Ovary (tissue), 10 donors: ENCODE data around the gene ARL5C. TPM values are rescaled to one million over a fixed set of nuclear protein-coding genes. Genes with fewer than 3 reads are reported as not detected.

Experiments used
- DNase-seq, 5 donors: peaks; one replicate each; pipeline ENCODE4 v3.0.0-alpha.2; 2019 to 2020
- H3K27ac ChIP-seq, 2 donors: fragments of 200-600 bp; one replicate each; pipeline versions ENCODE4 v1.5.1 to v1.8.0; 2019 to 2022
- H3K27me3 ChIP-seq: fragments of 200-600 bp; one replicate; pipeline ENCODE4 v1.8.0; 2022
- H3K36me3 ChIP-seq: fragments of 200-600 bp; sonication (generic); one replicate; pipeline ENCODE4 v1.5.1; 2019
- H3K4me1 ChIP-seq: one replicate; pipeline ENCODE4 v1.8.1; 2013; ENCODE audit warnings: mild to moderate bottlenecking, moderate library complexity; ENCODE audit not compliant: insufficient read depth
- H3K4me3 ChIP-seq: fragments of 200-600 bp; sonication (generic); one replicate; pipeline ENCODE4 v1.5.1; 2017
- H3K9me3 ChIP-seq, 2 donors: fragments of 200-600 bp in 1 of 2; sonication (generic) in 1 of 2; one replicate each; pipeline versions ENCODE4 v1.5.1 to v1.8.1; 2013 to 2019; ENCODE audit warnings: mild to moderate bottlenecking in 1 of 2, moderate library complexity in 1 of 2
- EP300 ChIP-seq: sonication (generic); formaldehyde crosslinking; IDR thresholded peaks from one replicate; pipeline ENCODE4 v1.6.1; 2017; ENCODE audit warnings: antibody characterized with exemption
- POLR2A ChIP-seq: fragments of 450-650 bp; IDR thresholded peaks from one replicate; pipeline ENCODE4 v1.6.1; 2017; ENCODE audit warnings: antibody characterized with exemption, mild to moderate bottlenecking, moderate library complexity
- WGBS, 3 donors: extraction: QIAGEN DNeasy Blood & Tissue Kit in 1 of 3; methylation state at CpG; one replicate each; pipeline versions ENCODE4 v1.1.5 to v1.1.7; 2013 to 2017; 5-methylcytosine and 5-hydroxymethylcytosine counted together
- intact Hi-C, 4 donors: fragments of 100-400 bp; cut with DNase I; formaldehyde crosslinking; loops; one replicate each; pipeline versions ENCODE4 v1.11.0 to v1.15.1; 2022 to 2023
- long read RNA-seq, 3 donors: library from polyadenylated mRNA in 2 of 3; unstranded in 2 of 3; transcript quantifications; one replicate each; pipeline ENCODE4 v2.0.0 and lab custom pipeline, GENCODE V29; 2021 to 2026
- polyA plus RNA-seq, 2 donors: library from polyadenylated mRNA; stranded (reverse); fragments of 200-250 nt in 1 of 2; fragments of 350-450 nt in 1 of 2; fragmentation: Illumina TruSeq in 1 of 2; extraction: RNeasy Lipid Tissue Mini Kit (QIAGEN cat#74804) in 1 of 2; gene quantifications; one replicate each; pipeline ENCODE4 v1.2.3, GENCODE V29; 2013 to 2014
- total RNA-seq, 7 donors: library from RNA; depleted of rRNA in 2 of 7; stranded (reverse); fragments of >200 nt in 2 of 7; fragmentation: NEBNext Ultra II Directional in 3 of 7; extraction: Animal tissue kit (Norgen Biotek cat#: 25700) in 3 of 7; gene quantifications; one replicate each; pipeline versions ENCODE4 v1.1.0 to v1.2.4, GENCODE V29; 2016 to 2023
- TF ChIP-seq, protein P1 (sequence below), 3 donors: fragments of 450-650 bp in 2 of 3; fragments of 200-600 bp in 1 of 3; IDR thresholded peaks; one replicate each; pipeline versions ENCODE4 v1.5.1 to v1.8.0; 2016 to 2022; ENCODE audit warnings: antibody characterized with exemption in 3 of 3, mild to moderate bottlenecking in 1 of 3
- donor health status: DM: no; HTN: no; CAD: no; lungs with moderate emphysema.
- donor health status: DM: no; HTN: no; CAD: no.
- donor health status: Bipolar disorder and iron deficiency.
- donor health status: DM: yes; HTN: yes; CAD: no.
- donor health status: DM: no; HTN: no; CAD: no.
- donor health status: DM: yes; HTN: yes; CAD: no.

Gene ARL5C, protein sequence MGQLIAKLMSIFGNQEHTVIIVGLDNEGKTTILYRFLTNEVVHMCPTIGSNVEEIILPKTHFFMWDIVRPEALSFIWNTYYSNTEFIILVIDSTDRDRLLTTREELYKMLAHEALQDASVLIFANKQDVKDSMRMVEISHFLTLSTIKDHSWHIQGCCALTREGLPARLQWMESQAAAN
- total RNA-seq (not detected), polyA plus RNA-seq (not detected)
- long read RNA-seq, donor 1, result 0 reads
- long read RNA-seq, donor 2, result 0 reads
- long read RNA-seq, donor 3, result 0 reads

DNA sequence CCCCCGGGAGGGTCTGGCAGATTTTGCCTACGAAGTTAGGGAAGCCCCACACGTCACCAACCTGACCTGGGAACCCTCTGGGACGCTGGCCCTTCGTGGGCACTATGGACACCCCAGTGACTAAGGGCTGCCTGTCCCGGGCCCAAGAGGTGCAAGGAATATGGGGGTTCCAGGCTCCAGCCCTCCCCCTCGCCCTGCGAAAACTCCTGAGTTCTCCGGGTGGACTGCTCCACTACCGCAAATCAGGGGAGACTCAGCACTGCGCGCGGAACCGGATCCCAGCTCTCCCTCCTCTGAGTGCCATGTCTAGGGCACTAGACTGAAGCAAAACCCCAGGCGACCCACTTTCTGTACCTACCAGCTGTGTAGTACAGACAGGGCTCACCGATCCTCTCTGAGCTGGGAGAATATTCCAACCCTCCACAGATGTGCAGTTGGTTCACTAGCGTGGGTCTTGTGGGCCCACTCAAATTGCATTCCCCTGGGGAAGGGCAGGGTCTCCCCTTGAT lies at the start of gene ARL5C:
TSS of gene ARL5C (minus strand) at position 321 of the 509 bp plus-strand sequence. CDS start 401 bp downstream, outside the sequence.
- Histone ChIP-seq H3K9me3 (no peaks in the 10 kb centered on the region), H3K27me3 (no peaks in the 10 kb centered on the region), H3K27ac (no peak within 1 kb of the TSS), H3K4me3 (peak within 1 kb of the TSS; percentile 43), H3K36me3 (no peaks in the 10 kb centered on the region), H3K4me1 (no peaks in the 10 kb centered on the region)
- no peak for DNase-seq
- TF ChIP-seq POLR2A (no peak), EP300 (no peak)
- TF ChIP-seq, protein P1, sequence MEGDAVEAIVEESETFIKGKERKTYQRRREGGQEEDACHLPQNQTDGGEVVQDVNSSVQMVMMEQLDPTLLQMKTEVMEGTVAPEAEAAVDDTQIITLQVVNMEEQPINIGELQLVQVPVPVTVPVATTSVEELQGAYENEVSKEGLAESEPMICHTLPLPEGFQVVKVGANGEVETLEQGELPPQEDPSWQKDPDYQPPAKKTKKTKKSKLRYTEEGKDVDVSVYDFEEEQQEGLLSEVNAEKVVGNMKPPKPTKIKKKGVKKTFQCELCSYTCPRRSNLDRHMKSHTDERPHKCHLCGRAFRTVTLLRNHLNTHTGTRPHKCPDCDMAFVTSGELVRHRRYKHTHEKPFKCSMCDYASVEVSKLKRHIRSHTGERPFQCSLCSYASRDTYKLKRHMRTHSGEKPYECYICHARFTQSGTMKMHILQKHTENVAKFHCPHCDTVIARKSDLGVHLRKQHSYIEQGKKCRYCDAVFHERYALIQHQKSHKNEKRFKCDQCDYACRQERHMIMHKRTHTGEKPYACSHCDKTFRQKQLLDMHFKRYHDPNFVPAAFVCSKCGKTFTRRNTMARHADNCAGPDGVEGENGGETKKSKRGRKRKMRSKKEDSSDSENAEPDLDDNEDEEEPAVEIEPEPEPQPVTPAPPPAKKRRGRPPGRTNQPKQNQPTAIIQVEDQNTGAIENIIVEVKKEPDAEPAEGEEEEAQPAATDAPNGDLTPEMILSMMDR (IDR thresholded peaks at IDR 0.05), result no peak
- 61 to 65% (median 64%) methylated on average over 15 to 17 of the region's 17 CpGs for WGBS, 3 donors
- intact Hi-C loops, result loop anchor here in 1 of 4 donors (10.0 kb wide), 1 partner anchor 69 kb away; no protein-coding TSS in a partner anchor

DNA sequence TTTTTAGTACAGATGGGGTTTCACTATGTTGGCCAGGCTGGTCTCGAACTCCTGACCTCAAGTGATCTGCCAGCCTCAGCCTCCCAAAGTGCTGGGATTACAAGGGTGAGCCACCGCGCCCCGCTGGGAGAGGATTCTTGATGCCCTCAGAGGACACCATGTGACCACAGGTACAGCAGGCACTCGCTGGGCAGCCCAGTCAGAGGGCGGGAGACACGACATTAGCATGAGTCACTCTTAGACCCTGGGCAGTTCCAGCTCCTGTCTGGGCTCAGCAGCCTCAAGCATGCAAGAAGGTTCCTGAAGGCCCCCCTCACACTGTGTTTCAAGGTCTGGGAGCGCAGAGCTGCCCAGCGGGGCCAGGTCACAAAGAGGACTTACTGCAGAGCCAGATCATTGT lies 47.9 kb upstream of the ARL5C start:
- Histone ChIP-seq H3K4me1 (peaks cover 3% of the 10 kb centered on the region), H3K4me3 (no peak overlapping the region), H3K27ac (no peak overlapping the region), H3K9me3 (no peaks in the 10 kb centered on the region), H3K27me3 (no peaks in the 10 kb centered on the region), H3K36me3 (no peaks in the 10 kb centered on the region)
- WGBS, 3 donors, result 81 to 84% (median 82%) methylated on average over 9 of the region's 9 CpGs
- TF ChIP-seq, protein P1 (IDR thresholded peaks at IDR 0.05), result no peak
- TF ChIP-seq POLR2A, result no peak
- TF ChIP-seq EP300, result no peak
- intact Hi-C loops, result no loop called here
- no peak for DNase-seq

DNA sequence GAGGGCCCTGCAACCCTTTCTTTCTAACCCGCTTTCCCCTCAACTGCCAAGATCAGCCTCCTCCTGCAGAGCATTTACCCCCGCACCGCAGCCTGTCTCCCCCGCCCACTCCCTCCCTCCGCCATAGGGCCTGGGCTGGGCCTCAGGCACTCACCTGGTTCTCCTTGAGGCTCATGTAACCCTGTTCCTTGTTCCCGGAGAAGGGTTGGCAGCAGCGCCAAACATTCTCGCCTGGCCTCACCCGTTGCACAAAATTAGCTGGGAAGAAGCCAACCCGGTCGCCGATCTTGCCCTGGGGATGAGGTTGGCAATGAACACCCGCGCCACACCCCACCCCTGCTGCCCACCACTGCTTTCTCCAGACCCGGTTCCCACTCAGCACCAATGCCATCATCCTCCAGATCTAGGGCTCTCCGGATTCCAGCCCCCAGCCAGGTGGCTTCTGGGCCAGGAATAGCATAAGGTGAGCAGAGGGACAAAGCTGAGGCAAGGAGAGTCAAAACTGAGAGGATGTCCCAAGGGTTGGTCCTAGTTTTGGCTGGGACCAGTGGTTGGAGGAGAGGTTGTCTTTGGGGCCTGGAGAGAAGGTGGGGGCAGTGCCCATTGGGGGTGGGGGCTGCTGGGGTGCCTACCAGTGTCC lies 47.0 kb upstream of the ARL5C start:
- DNase-seq, result no peak
- 68 to 79% (median 75%) methylated on average over 16 of the region's 16 CpGs for WGBS, 3 donors
- intact Hi-C loops, result no loop called here
- Histone ChIP-seq H3K4me1 (peaks cover 3% of the 10 kb centered on the region), H3K36me3 (no peaks in the 10 kb centered on the region), H3K27me3 (no peaks in the 10 kb centered on the region), H3K4me3 (no peak overlapping the region), H3K9me3 (no peaks in the 10 kb centered on the region), H3K27ac (no peak overlapping the region)
- TF ChIP-seq EP300 (no peak), POLR2A (no peak)
- TF ChIP-seq, protein P1 (IDR thresholded peaks at IDR 0.05), result no peak

DNA sequence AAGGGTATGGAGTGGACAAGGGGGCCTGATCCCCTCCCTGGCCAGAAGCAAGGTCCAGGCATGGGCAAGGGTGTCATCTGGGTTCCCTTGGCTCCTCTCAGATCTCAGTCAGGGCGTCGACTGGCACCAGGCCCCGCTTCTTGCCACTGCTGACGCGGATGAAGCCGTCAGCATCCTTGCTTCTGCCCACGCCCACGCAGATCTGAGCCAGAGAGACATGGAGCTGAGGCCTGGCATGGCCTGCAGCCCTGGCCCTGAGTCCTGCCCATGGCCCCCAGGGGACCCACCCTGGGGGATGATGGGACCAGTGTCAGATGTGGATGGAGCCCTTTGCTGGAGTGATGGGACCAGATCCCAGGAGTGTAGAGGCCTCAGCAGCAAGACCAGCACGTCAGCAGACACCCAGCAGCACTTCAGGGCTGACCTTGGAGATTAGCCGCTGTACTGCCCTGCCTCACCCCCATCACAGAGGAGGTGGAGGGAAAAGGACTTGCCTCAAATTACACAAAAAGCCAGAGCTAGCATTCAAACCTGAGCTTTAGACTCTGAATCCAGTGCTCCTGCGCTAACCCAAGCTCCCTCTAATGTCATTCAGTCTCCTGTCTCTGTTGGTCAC lies 46.3 kb upstream of the ARL5C start:
- Histone ChIP-seq H3K27me3 (no peaks in the 10 kb centered on the region), H3K9me3 (no peaks in the 10 kb centered on the region), H3K36me3 (no peaks in the 10 kb centered on the region), H3K4me1 (peaks cover 3% of the 10 kb centered on the region), H3K27ac (no peak overlapping the region), H3K4me3 (no peak overlapping the region)
- WGBS, 3 donors, result 73 to 75% (median 74%) methylated on average over 11 of the region's 11 CpGs
- DNase-seq, result no peak
- intact Hi-C loops, result no loop called here
- TF ChIP-seq, protein P1 (IDR thresholded peaks at IDR 0.05), result no peak
- TF ChIP-seq POLR2A, result no peak
- TF ChIP-seq EP300, result no peak
